ENCODE data around the gene LRPPRC.

Gene LRPPRC

DNA sequence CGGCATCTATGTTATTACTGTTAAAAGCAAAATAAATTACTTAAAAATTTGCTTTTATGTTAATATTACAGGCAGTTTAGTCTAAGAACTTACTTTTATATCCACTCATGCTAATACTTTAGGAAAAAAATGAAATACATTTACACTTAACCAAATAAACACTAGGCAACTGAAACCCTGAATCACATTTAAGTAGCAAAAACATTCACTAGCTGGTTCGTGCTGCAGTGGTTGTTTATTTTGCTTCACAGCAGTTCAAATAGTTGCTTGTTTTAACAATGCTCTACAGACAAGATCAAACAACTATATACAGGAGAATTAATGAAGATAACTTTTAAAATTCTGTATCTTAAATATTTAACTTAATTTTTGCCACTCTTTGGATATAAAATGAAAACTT is 96.2 kb downstream of the LRPPRC start:
- no peak for TF ChIP-seq CTCF (IDR thresholded peaks at IDR 0.05)

- no peak for TF ChIP-seq CTCF (IDR thresholded peaks at IDR 0.05)
Observed at GRCh38 chr2:43898838-43899346, 96.9 kb downstream of the LRPPRC start.

GRCh38 chr2:43898134-43898837 is 97.5 kb downstream of the LRPPRC start:
- peak; percentile 47 for TF ChIP-seq CTCF (IDR thresholded peaks at IDR 0.05)

DNA sequence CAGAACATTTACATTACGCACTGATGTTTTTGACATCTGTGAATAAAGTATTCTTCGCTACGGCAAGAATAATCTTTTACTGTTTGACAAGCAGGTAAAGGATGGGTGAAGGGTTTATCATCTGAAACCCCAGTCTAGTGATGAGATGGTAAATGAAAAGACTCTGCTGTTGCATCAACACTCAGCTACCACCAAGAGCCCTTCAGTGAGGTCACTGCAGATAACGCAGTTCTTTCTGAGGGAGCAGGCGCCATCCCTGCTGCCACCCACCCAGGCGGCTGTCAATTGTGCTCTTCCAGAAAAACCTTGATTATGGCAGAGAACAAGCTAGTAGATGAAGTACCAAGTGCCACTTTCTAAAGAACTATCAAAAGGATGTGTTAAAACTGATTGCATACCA is 98.3 kb downstream of the LRPPRC start:
- no peak for TF ChIP-seq CTCF (IDR thresholded peaks at IDR 0.05)

DNA sequence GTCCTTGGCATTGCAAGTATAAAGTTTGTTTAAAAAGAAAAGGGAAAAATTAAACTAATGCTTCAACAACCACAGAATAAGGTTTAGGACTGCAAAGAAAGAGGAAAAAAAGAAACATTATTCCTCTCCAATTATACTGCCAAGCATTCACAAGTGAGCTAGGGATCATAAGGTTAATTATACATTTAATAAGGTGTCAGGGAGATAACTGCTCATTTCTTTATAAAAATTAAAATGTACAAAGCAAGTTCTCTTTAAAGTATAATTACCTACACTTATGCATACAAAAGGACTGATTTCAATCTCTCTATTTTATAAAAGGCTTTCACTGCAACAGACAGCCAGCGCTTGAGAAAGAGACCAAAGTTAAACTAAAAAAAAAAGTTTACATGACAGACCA is 98.9 kb downstream of the LRPPRC start:
- TF ChIP-seq CTCF (IDR thresholded peaks at IDR 0.05), result no peak

- no peak for TF ChIP-seq CTCF (IDR thresholded peaks at IDR 0.05)
Observed at GRCh38 chr2:43894743-43895142, 101.0 kb downstream of the LRPPRC start.

GRCh38 chr2:43890855-43891254 is 104.9 kb downstream of the LRPPRC start:
- TF ChIP-seq CTCF (IDR thresholded peaks at IDR 0.05), result no peak

- no peak for TF ChIP-seq CTCF (IDR thresholded peaks at IDR 0.05)
Observed at GRCh38 chr2:43889416-43889815, 106.4 kb downstream of the LRPPRC start.

Data from LNCAP (cell line).